NCI-H82 treated with DMSO at 0.1 percent for 48 hours (cell line): Measurements from ENCODE around the gene SLC25A26.
"Not testable (repeated sequence)": the region's sequence is repeated elsewhere in the genome, so short reads cannot be mapped to it uniquely, and the experiment has no call there.

Experiments
- DNase-seq: peaks from one replicate; lab custom pipeline; 2025; ENCODE audit not compliant: unreplicated experiment; lab: John Stamatoyannopoulos, UW

Gene SLC25A26

GRCh38 chr3:66406163-66406562, 185.4 kb downstream of the SLC25A26 start:
- DNase-seq: no peak

GRCh38 chr3:66406831-66407610, 186.2 kb downstream of the SLC25A26 start:
- no peak for DNase-seq

- DNase-seq: no peak
These were observed 186.9 kb downstream of the SLC25A26 start for GRCh38 chr3:66407611-66408218.

- no peak for DNase-seq
These were observed 189.3 kb downstream of the SLC25A26 start for GRCh38 chr3:66409771-66410754.

- DNase-seq: no peak
These were observed 190.2 kb downstream of the SLC25A26 start for GRCh38 chr3:66410976-66411375.

- DNase-seq: no peak
These were observed 190.7 kb downstream of the SLC25A26 start for GRCh38 chr3:66411474-66411873.

GRCh38 chr3:66411961-66412887, 191.4 kb downstream of the SLC25A26 start:
- no peak for DNase-seq

- DNase-seq: no peak
These were observed 192.4 kb downstream of the SLC25A26 start for GRCh38 chr3:66413151-66413751.

- no peak for DNase-seq
These were observed 194.0 kb downstream of the SLC25A26 start for GRCh38 chr3:66414846-66415245.

GRCh38 chr3:66415867-66416428, 195.1 kb downstream of the SLC25A26 start:
- no peak for DNase-seq

- no peak for DNase-seq
These were observed 195.9 kb downstream of the SLC25A26 start for GRCh38 chr3:66416556-66417304.

GRCh38 chr3:66418475-66418931, 197.7 kb downstream of the SLC25A26 start:
- no peak for DNase-seq

- no peak for DNase-seq
These were observed 198.2 kb downstream of the SLC25A26 start for GRCh38 chr3:66419036-66419435.

GRCh38 chr3:66421144-66421543, 200.3 kb downstream of the SLC25A26 start:
- not testable (repeated sequence) for DNase-seq

GRCh38 chr3:66421893-66422292, 201.1 kb downstream of the SLC25A26 start:
- not testable (repeated sequence) for DNase-seq

- DNase-seq: no peak
These were observed 203.0 kb downstream of the SLC25A26 start for GRCh38 chr3:66423791-66424190.

- no peak for DNase-seq
These were observed 204.2 kb downstream of the SLC25A26 start for GRCh38 chr3:66425032-66425431.

- DNase-seq: no peak
These were observed 204.8 kb downstream of the SLC25A26 start for GRCh38 chr3:66425576-66426114.
